HL-60 (cell line): ENCODE data around the gene OTUD7B.

Experiments used
- DNase-seq, 2 experiments: peaks; one replicate each; pipeline ENCODE4 v3.0.0-alpha.2; 2010 to 2020; ENCODE audit warnings: low read depth in 1 of 2, low spot score in 1 of 2
- H3K27ac ChIP-seq: fragments of 250-450 bp; sonication (Bioruptor Pico); replicated peaks from 2 replicates; pipeline ENCODE4 v1.5.1; 2020; ENCODE audit warnings: mild to moderate bottlenecking, moderate library complexity
- H3K27me3 ChIP-seq: fragments of 250-450 bp; sonication (Bioruptor Pico); 2 replicates; pipeline ENCODE4 v1.5.1; 2021; ENCODE audit warnings: mild to moderate bottlenecking, moderate library complexity; ENCODE audit not compliant: insufficient read depth, poor library complexity, severe bottlenecking
- H3K4me3 ChIP-seq: replicated peaks from 2 replicates; pipeline ENCODE4 v1.5.1; 2011; ENCODE audit warnings: mild to moderate bottlenecking, control low read depth, low read length; ENCODE audit not compliant: insufficient read depth
- GABPA ChIP-seq: IDR thresholded peaks from 2 replicates; pipeline ENCODE4 v1.6.1; 2012; ENCODE audit warnings: low read depth
- POLR2AphosphoS5 ChIP-seq: IDR thresholded peaks from 2 replicates; pipeline ENCODE4 v1.6.1; 2012; ENCODE audit warnings: low read depth
- SPI1 ChIP-seq: IDR thresholded peaks from 2 replicates; pipeline ENCODE4 v1.6.1; 2012; ENCODE audit warnings: low read depth, mild to moderate bottlenecking, borderline replicate concordance
- TF ChIP-seq, protein P1 (sequence below): IDR thresholded peaks from one replicate; pipeline ENCODE4 v1.5.1; 2011; ENCODE audit warnings: low read length, control low read depth, inconsistent platforms; ENCODE audit not compliant: insufficient read depth
- TF ChIP-seq, protein P2 (sequence below): IDR thresholded peaks from 2 replicates; pipeline ENCODE4 v1.6.1; 2012; ENCODE audit warnings: low read depth; ENCODE audit not compliant: insufficient replicate concordance

The OTUD7B gene

DNA sequence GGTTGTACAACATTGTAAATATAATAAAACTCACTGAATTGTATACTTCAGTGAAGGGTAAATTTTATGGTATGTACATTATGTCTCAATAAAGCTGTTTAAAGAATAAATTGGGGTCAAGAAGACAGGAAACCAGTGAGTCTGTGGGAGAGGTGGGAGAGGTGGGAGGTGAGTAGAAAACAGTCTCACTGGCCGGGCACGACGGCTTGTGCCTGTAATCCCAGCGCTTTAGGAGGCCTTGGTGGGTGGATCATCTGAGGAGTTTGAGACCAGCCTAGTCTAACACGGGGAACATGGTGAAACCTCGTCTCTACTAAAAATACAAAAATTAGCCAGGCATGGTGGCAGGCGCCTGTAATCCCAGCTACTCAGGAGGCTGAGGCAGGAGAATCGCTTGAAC is 78.1 kb downstream of the OTUD7B start:
- DNase-seq = no peak
- H3K27ac ChIP-seq = no peak overlapping the region
- TF ChIP-seq, protein P1, sequence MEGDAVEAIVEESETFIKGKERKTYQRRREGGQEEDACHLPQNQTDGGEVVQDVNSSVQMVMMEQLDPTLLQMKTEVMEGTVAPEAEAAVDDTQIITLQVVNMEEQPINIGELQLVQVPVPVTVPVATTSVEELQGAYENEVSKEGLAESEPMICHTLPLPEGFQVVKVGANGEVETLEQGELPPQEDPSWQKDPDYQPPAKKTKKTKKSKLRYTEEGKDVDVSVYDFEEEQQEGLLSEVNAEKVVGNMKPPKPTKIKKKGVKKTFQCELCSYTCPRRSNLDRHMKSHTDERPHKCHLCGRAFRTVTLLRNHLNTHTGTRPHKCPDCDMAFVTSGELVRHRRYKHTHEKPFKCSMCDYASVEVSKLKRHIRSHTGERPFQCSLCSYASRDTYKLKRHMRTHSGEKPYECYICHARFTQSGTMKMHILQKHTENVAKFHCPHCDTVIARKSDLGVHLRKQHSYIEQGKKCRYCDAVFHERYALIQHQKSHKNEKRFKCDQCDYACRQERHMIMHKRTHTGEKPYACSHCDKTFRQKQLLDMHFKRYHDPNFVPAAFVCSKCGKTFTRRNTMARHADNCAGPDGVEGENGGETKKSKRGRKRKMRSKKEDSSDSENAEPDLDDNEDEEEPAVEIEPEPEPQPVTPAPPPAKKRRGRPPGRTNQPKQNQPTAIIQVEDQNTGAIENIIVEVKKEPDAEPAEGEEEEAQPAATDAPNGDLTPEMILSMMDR = no peak
- TF ChIP-seq SPI1 (no peak), POLR2AphosphoS5 (no peak), GABPA (no peak)
- TF ChIP-seq, protein P2, sequence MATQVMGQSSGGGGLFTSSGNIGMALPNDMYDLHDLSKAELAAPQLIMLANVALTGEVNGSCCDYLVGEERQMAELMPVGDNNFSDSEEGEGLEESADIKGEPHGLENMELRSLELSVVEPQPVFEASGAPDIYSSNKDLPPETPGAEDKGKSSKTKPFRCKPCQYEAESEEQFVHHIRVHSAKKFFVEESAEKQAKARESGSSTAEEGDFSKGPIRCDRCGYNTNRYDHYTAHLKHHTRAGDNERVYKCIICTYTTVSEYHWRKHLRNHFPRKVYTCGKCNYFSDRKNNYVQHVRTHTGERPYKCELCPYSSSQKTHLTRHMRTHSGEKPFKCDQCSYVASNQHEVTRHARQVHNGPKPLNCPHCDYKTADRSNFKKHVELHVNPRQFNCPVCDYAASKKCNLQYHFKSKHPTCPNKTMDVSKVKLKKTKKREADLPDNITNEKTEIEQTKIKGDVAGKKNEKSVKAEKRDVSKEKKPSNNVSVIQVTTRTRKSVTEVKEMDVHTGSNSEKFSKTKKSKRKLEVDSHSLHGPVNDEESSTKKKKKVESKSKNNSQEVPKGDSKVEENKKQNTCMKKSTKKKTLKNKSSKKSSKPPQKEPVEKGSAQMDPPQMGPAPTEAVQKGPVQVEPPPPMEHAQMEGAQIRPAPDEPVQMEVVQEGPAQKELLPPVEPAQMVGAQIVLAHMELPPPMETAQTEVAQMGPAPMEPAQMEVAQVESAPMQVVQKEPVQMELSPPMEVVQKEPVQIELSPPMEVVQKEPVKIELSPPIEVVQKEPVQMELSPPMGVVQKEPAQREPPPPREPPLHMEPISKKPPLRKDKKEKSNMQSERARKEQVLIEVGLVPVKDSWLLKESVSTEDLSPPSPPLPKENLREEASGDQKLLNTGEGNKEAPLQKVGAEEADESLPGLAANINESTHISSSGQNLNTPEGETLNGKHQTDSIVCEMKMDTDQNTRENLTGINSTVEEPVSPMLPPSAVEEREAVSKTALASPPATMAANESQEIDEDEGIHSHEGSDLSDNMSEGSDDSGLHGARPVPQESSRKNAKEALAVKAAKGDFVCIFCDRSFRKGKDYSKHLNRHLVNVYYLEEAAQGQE = no peak

DNA sequence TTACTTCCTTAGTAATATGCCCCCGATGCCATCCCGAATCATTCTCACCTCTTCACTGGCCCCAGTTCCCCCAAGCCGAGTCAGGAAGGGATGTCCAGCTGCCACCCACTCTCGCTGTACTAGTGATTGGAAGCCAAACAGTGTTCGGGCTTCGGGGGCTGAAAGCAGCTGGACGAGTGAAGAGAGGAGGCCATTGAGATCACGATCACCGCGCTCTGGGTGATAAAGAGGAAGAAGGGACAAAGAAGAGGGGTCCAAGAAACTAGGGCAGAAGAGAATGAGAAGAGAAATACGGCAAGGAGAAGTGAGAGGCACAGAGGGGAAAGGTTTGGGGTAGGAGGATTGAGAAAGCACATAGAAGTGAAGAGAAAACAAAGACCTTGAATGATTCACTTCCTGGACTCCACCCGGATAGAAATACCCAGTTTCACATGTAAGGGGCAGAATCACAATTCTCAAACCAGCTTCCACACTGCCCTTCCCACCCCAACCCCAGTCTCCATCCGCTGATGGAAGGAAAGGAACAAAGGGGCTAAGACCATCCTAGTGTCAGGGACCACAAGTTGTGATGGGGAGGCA is 79.2 kb downstream of the OTUD7B start:
- no peak for DNase-seq
- TF ChIP-seq SPI1 (no peak), POLR2AphosphoS5 (no peak), GABPA (no peak)
- TF ChIP-seq, protein P2 = no peak
- TF ChIP-seq, protein P1 = no peak
- Histone ChIP-seq H3K4me3 (no peak overlapping the region), H3K27me3 (no peaks in the 10 kb centered on the region), H3K27ac (no peak overlapping the region)

More for the DNA sequence above, 78.1 kb downstream of the OTUD7B start:
- Histone ChIP-seq H3K4me3 (no peak overlapping the region), H3K27me3 (no peaks in the 10 kb centered on the region)

DNA sequence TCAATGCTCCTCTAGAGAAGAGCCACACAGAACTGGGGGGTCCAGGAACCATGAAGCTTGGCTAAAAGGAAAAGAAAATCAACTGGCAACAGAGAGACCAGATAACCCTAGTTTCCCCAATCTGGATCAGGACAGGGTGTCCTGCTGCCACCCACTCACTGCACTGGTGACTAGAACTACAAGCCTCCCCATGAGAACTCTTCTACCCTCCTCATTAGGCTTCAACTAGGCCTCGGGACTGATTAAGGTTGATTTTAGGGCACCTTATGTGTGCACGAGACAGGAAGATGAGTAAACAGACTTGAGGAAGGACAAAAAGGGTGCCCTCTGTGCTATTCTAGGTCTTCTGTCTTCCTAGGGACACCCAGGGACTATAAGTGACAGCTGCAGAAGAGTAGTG is 80.7 kb downstream of the OTUD7B start:
- TF ChIP-seq SPI1 (no peak), GABPA (no peak), POLR2AphosphoS5 (no peak)
- TF ChIP-seq, protein P1 = no peak
- TF ChIP-seq, protein P2 = no peak
- no peak overlapping the region for H3K4me3 ChIP-seq
- DNase-seq = no peak
- H3K27ac ChIP-seq = peak overlapping the region; percentile 88
- H3K27me3 ChIP-seq = no peaks in the 10 kb centered on the region
